GM23248 (cell line): Measurements from ENCODE around the gene UPF1.

Experiments
- EZH2 ChIP-seq: fragments of 200-600 bp; sonication (generic); IDR thresholded peaks from 2 replicates; pipeline ENCODE4 v1.6.1; 2018; ENCODE audit warnings: antibody characterized with exemption, mild to moderate bottlenecking; ENCODE audit not compliant: insufficient read depth, poor library complexity, severe bottlenecking
- EZH2phosphoT487 ChIP-seq: fragments of 200-600 bp; sonication (generic); IDR thresholded peaks from 2 replicates; pipeline ENCODE4 v1.6.1; 2018; ENCODE audit warnings: antibody characterized with exemption, moderate library complexity, mild to moderate bottlenecking, low read depth; ENCODE audit not compliant: insufficient read depth

GRCh38 chr19:18804139-18804601 is 27.6 kb upstream of the UPF1 start:
- no peak for TF ChIP-seq EZH2
- no peak for TF ChIP-seq EZH2phosphoT487
